Measurements from ENCODE around the gene DENND1B. TPM values are rescaled to one million over a fixed set of nuclear protein-coding genes. Genes with fewer than 3 reads are reported as not detected.

The DENND1B gene
- total RNA-seq, 1 donor from 2014 or later: 7.5 TPM

- no peak for DNase-seq (ENCODE audit: low read depth)
- no peaks in the 10 kb centered on the region for H3K27me3 ChIP-seq (ENCODE audit: control insufficient read depth, insufficient read depth, low read length)
- TF ChIP-seq CTCF (IDR thresholded peaks at IDR 0.05; ENCODE audit: insufficient read depth, low read length, poor library complexity, severe bottlenecking): no peak
- H3K36me3 ChIP-seq (ENCODE audit: control insufficient read depth, insufficient read depth, low read length): no peaks in the 10 kb centered on the region
- no peak overlapping the region for H3K4me3 ChIP-seq (ENCODE audit: low read depth, low read length)
Measured at GRCh38 chr1:197486946-197487345, 288.3 kb downstream of the DENND1B start.

GRCh38 chr1:197485790-197486189 lies 289.5 kb downstream of the DENND1B start:
- TF ChIP-seq CTCF (IDR thresholded peaks at IDR 0.05; ENCODE audit: insufficient read depth, low read length, poor library complexity, severe bottlenecking): no peak
- DNase-seq (ENCODE audit: low read depth): no peak
- H3K36me3 ChIP-seq (ENCODE audit: control insufficient read depth, insufficient read depth, low read length): no peaks in the 10 kb centered on the region
- H3K4me3 ChIP-seq (ENCODE audit: low read depth, low read length): no peak overlapping the region
- no peaks in the 10 kb centered on the region for H3K27me3 ChIP-seq (ENCODE audit: control insufficient read depth, insufficient read depth, low read length)

GRCh38 chr1:197481101-197481500 lies 294.2 kb downstream of the DENND1B start:
- H3K27me3 ChIP-seq (ENCODE audit: control insufficient read depth, insufficient read depth, low read length): no peaks in the 10 kb centered on the region
- no peaks in the 10 kb centered on the region for H3K36me3 ChIP-seq (ENCODE audit: control insufficient read depth, insufficient read depth, low read length)
- no peak for TF ChIP-seq CTCF (IDR thresholded peaks at IDR 0.05; ENCODE audit: insufficient read depth, low read length, poor library complexity, severe bottlenecking)
- H3K4me3 ChIP-seq (ENCODE audit: low read depth, low read length): no peak overlapping the region
- no peak for DNase-seq (ENCODE audit: low read depth)

GRCh38 chr1:197480446-197480845 lies 294.8 kb downstream of the DENND1B start:
- Histone ChIP-seq H3K36me3 (ENCODE audit: control insufficient read depth, insufficient read depth, low read length) (no peaks in the 10 kb centered on the region), H3K27me3 (ENCODE audit: control insufficient read depth, insufficient read depth, low read length) (no peaks in the 10 kb centered on the region), H3K4me3 (ENCODE audit: low read depth, low read length) (no peak overlapping the region)
- DNase-seq (ENCODE audit: low read depth): no peak
- TF ChIP-seq CTCF (IDR thresholded peaks at IDR 0.05; ENCODE audit: insufficient read depth, low read length, poor library complexity, severe bottlenecking): no peak

- H3K4me3 ChIP-seq (ENCODE audit: low read depth, low read length): no peak overlapping the region
- no peaks in the 10 kb centered on the region for H3K27me3 ChIP-seq (ENCODE audit: control insufficient read depth, insufficient read depth, low read length)
- no peaks in the 10 kb centered on the region for H3K36me3 ChIP-seq (ENCODE audit: control insufficient read depth, insufficient read depth, low read length)
- DNase-seq (ENCODE audit: low read depth): no peak
- TF ChIP-seq CTCF (IDR thresholded peaks at IDR 0.05; ENCODE audit: insufficient read depth, low read length, poor library complexity, severe bottlenecking): no peak
Measured at GRCh38 chr1:197472141-197472540, 303.1 kb downstream of the DENND1B start.

- H3K27me3 ChIP-seq (ENCODE audit: control insufficient read depth, insufficient read depth, low read length): no peaks in the 10 kb centered on the region
- H3K36me3 ChIP-seq (ENCODE audit: control insufficient read depth, insufficient read depth, low read length): no peaks in the 10 kb centered on the region
- no peak for TF ChIP-seq CTCF (IDR thresholded peaks at IDR 0.05; ENCODE audit: insufficient read depth, low read length, poor library complexity, severe bottlenecking)
- DNase-seq (ENCODE audit: low read depth): no peak
- no peak overlapping the region for H3K4me3 ChIP-seq (ENCODE audit: low read depth, low read length)
Measured at GRCh38 chr1:197471248-197471985, 303.9 kb downstream of the DENND1B start.
